HG03342 (cell line): ENCODE measurements around the gene ERCC6.
A peak's percentile ranks its signal among the peaks of the same experiment; 100 is the strongest.

Source experiments
- ATAC-seq: cut with Tn5 transposase; IDR thresholded peaks from one replicate; pipeline ENCODE4 v1.9.1; 2021; ENCODE audit warnings: mild to moderate bottlenecking, moderate library complexity; ENCODE audit not compliant: unreplicated experiment

Gene ERCC6

DNA sequence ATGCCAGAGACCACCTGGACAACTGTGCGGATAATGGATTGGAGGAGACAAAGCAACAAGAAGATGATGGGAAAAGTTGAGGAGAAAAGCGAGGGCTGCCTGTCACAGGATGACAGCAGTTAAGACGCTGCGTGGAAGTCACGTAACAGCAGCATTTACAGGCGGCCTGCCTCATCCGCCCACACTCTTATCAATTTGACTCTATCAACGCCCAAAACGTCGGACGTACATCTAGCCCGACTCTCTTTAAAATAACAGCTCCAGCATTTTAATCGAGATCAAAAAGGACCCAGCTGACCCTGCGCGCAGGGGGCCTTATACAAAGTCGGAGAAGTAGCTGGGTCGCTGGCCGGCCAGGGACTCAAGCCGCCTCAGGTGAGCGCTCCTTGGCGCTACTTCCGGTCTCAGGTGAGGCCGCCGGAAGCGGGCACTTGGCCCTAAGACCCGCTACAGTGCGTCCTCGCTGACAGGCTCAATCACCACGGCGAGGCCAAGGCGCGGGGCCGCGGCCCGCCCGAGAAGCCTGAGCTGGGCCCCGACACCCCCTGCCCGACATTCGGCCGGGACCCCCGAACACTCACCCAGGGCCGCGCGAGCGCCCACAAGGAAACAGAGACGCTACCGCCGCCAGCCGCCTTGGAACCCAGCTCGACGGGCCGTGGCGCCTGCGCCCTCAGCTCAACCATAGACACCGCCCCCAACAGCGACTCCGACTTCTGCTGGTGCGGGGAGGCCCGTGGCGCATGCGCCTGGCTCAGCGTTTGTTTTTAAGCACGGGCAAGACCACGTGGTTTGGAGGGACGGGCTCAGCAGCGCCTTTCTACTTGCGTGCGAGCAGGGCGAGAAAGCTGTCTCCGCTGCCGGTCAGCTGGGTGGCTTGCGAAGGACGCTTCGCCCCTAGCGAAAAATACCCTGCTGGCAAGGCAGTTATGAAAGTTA is at the start of gene ERCC6:
TSS of gene ERCC6 (minus strand) at position 741 of the 939 bp plus-strand sequence.
- peak; percentile 82 for ATAC-seq

- no peak for ATAC-seq
Measured at GRCh38 chr10:49587981-49588380, 49.1 kb upstream of the ERCC6 start.

DNA sequence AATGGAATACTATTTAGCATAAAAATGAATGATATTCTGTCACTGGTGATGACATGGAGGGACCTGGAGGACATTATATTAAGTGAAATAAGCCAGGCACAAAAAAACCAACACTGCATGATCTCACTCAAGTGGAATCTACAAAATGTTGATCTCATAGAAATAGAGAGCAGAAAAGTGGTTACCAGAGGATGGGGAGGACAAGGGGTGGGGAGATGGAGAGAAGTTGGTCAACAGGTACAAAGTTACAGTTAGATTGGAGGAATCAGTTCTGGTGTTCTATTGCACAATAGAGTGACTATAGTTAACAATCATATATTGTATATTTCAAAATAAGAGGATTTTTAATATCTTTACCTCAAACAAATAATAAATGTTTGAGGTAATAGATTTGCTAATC is 46.5 kb upstream of the ERCC6 start:
- no peak for ATAC-seq

GRCh38 chr10:49579621-49580020 is 40.7 kb upstream of the ERCC6 start:
- ATAC-seq = no peak

GRCh38 chr10:49578392-49578791 is 39.5 kb upstream of the ERCC6 start:
- ATAC-seq = no peak

DNA sequence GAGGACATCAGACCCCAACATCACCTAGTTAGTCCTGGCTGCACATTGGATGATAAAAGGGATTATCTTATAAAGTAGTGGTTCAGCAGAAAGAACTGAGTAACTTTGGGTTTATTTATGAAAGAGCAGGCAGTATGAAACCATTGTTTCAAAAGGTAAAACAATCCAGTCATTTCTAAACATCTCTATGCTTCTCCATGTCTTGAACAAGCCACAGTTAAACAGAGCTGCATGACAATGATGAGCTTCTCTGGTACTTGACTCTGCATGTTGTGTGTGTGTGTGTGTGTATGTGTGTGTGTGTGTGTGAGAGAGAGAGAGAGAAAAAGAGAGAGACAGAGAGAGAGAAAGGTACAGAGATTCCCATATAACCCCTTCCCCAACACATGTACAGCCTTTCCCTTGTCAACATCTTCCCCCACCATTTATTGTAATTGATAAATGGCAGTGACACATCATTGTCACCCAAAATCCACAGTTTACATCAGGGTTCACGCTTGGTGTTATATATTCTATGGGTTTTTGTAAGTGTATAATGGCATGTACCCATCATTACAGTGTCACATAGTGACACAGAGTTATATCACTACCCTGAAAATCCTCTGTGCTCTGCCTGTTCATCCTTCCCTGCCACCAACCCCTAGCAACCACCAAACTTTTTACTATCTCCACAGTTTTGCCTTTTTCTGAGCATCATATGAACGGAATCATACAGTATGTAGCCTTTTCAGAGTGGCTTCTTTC is 38.4 kb upstream of the ERCC6 start:
- no peak for ATAC-seq

- no peak for ATAC-seq
Measured at GRCh38 chr10:49575489-49576072, 36.7 kb upstream of the ERCC6 start.

GRCh38 chr10:49572594-49573114 is 33.7 kb upstream of the ERCC6 start:
- no peak for ATAC-seq

- no peak for ATAC-seq
Measured at GRCh38 chr10:49571388-49571787, 32.5 kb upstream of the ERCC6 start.

DNA sequence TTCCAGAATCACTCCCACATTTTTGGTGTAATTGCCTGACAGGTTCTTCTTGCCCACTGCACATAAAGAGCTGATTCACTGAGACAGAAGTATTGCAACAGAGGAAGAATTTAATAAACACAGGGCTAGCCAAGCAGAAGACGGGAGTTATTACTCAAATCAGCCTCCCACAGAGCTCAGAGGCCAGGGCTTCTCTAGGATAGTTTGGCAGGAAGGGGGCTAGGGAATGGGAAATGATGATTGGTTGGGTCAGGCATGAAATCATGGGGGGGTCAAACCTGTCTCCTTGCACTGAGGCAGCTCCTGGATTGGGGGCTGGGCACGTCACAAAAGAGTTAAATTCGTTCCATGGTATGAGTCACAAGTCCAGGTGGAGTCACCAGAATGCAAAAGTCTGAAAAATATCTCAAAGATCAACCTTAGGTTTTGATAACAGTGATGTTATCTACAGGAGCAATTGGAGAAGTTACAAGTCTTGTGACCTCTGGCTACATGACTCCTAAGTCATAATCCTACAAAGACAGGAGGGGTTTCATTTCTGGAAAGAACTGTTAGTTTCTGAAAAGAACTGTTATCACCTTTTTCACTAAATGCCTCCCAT is 30.2 kb upstream of the ERCC6 start:
- no peak for ATAC-seq

GRCh38 chr10:49568235-49568634 is 29.3 kb upstream of the ERCC6 start:
- ATAC-seq = no peak

GRCh38 chr10:49567810-49568209 is 28.9 kb upstream of the ERCC6 start:
- ATAC-seq = no peak

DNA sequence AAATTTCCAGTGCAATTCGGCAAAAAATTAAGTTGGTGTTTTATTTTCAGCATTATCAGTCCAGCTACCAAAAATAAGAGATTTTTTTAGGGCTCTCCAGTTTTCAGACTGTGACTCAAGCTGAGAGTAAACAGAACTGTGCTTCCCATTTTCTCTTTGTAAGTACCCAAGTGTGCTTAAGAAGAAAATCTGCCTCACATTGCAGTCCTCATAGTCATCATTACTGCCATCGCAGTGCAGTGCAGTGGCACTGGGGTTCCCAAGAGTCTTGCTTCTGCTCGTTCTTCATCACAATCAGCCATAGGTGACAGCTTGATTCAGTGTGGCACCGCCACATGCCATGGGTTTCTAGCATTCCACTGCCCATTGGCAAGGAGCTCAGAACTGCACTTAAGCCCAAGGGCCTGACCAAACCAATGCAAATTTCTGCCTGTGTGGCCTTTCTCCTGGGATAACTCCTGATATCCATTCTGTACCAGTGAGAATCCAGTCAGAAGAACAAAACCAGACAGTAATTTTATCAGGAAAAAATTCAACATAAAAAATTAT is 25.6 kb upstream of the ERCC6 start:
- ATAC-seq = no peak

- ATAC-seq = no peak
Measured at GRCh38 chr10:49562893-49563292, 24.0 kb upstream of the ERCC6 start.

DNA sequence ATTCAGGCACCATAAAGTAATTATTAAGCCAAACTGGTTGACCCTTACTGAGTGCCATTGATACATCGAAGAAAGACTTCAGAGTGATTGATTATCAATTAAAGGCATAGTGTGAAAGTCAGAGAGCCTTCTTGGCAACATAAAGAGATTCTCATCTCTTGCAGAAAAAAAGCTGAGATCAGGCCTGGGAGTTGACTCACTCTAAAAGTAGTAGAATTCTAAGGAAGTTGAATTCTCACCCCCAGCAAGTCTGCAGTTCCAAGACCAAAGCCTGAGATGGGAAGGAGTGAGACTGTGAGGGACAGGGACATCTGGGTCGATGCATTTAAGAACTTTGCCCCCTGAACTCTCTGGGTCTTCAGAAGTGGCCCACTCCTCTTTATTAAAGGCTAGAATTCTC is 21.6 kb upstream of the ERCC6 start:
- ATAC-seq = no peak

DNA sequence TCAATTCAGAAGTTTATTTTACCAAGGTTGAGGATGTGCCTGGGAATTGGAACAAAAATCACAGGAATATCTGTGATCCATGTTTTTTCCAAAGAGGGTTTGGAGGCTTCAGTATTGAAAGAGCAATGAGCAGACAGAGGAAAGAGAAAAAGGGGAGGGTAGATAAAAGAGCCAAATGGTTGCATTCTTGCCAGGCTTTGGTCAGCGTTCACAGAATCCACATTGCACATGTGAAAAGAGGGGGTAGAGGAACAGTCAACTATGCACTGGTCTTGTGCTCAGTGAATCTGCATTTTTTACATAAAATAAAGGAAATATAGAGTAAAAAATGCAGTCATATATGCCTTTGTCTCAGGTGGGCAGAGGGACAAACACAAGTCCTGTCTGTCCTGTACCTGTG is 20.6 kb upstream of the ERCC6 start:
- ATAC-seq = no peak

GRCh38 chr10:49558190-49558589 is 19.3 kb upstream of the ERCC6 start:
- no peak for ATAC-seq

DNA sequence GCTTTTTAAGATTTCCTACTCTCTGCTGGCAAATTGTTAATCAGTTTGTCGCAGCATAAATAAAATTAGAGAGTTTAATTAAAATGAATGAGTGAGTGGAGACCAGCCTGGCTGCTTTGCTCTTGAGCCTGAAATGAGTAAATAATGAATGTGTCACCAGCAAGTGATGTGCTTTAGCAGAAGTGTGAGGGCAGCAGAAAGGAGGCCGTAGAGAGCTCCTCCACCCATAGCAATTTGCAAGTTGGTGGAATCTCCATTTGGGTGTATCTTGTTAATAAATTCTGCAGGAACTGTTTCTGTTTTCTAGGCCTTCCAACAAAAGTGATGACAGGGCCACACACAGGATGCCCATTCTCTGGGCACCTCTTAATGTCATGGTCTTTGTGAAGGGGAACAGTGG is 18.8 kb upstream of the ERCC6 start:
- no peak for ATAC-seq

GRCh38 chr10:49556723-49557122 is 17.8 kb upstream of the ERCC6 start:
- ATAC-seq = no peak

DNA sequence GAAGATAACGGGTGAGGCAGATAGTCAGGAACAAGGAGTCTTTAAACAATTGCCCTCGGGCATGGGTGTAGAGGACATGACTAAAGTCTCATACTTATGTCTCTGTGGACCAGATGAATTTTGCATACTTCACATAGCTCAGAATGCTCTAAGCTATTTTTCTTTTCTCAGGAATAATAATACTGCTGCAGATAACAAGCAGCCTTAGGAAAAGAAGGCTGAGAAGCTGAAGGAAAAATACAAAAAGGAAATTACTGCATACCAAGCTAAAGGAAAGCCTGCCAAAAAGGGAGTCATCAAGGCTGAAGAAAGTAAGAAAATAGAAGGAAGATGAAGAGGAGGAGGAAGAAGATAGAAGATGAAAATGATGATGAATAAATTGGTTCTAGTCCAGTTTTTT is 13.4 kb upstream of the ERCC6 start:
- ATAC-seq = no peak

- no peak for ATAC-seq
Measured at GRCh38 chr10:49550563-49550962, 11.6 kb upstream of the ERCC6 start.
